CD8-positive, alpha-beta memory T cell (primary cell): ENCODE measurements around the gene EHD1. TPM values are rescaled to one million over a fixed set of nuclear protein-coding genes. Genes with fewer than 3 reads are reported as not detected.

ENCODE experiments used
- CTCF ChIA-PET: fragments of 350-600 bp; sonication (Branson Sonifier 250); formaldehyde crosslinking; loops from one replicate; lab custom pipeline; 2021; ENCODE audit warnings: antibody characterized with exemption; lab: Charles Lee
- POLR2A ChIA-PET: fragments of 350-600 bp; sonication (Branson Sonifier 250); formaldehyde crosslinking; loops from one replicate; lab custom pipeline; 2021; ENCODE audit warnings: antibody characterized with exemption; lab: Charles Lee
- DNase-seq, 5 donors: peaks; one replicate each; pipeline versions ENCODE4 v3.0.0 to v3.0.0-alpha.2; 2020 to 2022; ENCODE audit warnings: mixed read lengths in 1 of 5
- H3K27ac ChIP-seq: one replicate; pipeline ENCODE4 v1.7.0; 2013; ENCODE audit warnings: low read depth, mild to moderate bottlenecking, low read length, moderate library complexity
- H3K27me3 ChIP-seq: 2 replicates; pipeline ENCODE4 v1.7.0; 2013; ENCODE audit warnings: low read length, mild to moderate bottlenecking; ENCODE audit not compliant: insufficient read depth, poor library complexity, severe bottlenecking
- H3K36me3 ChIP-seq: 2 replicates; pipeline ENCODE4 v1.7.0; 2013; ENCODE audit warnings: mild to moderate bottlenecking, low read length, moderate library complexity; ENCODE audit not compliant: insufficient read depth
- H3K4me1 ChIP-seq: 2 replicates; pipeline ENCODE4 v1.7.0; 2013; ENCODE audit warnings: mild to moderate bottlenecking, low read length, moderate library complexity; ENCODE audit not compliant: insufficient read depth
- H3K4me3 ChIP-seq: 2 replicates; pipeline ENCODE4 v1.7.0; 2013; ENCODE audit warnings: mild to moderate bottlenecking, low read length
- H3K9me3 ChIP-seq: 2 replicates; pipeline ENCODE4 v1.7.0; 2013; ENCODE audit warnings: mild to moderate bottlenecking, low read length
- H3K27ac Mint-ChIP-seq, 8 donors: one replicate each; pipeline ENCODE4 v1.8.0; 2020 to 2021; ENCODE audit warnings: mixed read lengths in 8 of 8, mild to moderate bottlenecking in 6 of 8, inconsistent platforms in 3 of 8, moderate library complexity in 3 of 8
- H3K27me3 Mint-ChIP-seq, 2 donors: one replicate each; pipeline ENCODE4 v1.8.0; 2020 to 2021; ENCODE audit warnings: mixed read lengths in 2 of 2, mild to moderate bottlenecking in 1 of 2, moderate library complexity in 1 of 2
- H3K36me3 Mint-ChIP-seq, 3 donors: one replicate each; pipeline ENCODE4 v1.8.0; 2020 to 2021; ENCODE audit warnings: mixed read lengths in 3 of 3, inconsistent platforms in 1 of 3, mild to moderate bottlenecking in 1 of 3
- H3K4me1 Mint-ChIP-seq, 3 donors: one replicate each; pipeline ENCODE4 v1.8.0; 2020 to 2021; ENCODE audit warnings: mixed read lengths in 3 of 3, inconsistent platforms in 1 of 3, mild to moderate bottlenecking in 1 of 3
- H3K4me3 Mint-ChIP-seq, 7 donors: one replicate each; pipeline ENCODE4 v1.8.0; 2020 to 2021; ENCODE audit warnings: mixed read lengths in 7 of 7, mild to moderate bottlenecking in 6 of 7, moderate library complexity in 4 of 7, inconsistent platforms in 2 of 7
- H3K9me3 Mint-ChIP-seq, 5 donors: one replicate each; pipeline ENCODE4 v1.8.0; 2020 to 2022; ENCODE audit warnings: mixed read lengths in 5 of 5, mild to moderate bottlenecking in 3 of 5, moderate library complexity in 2 of 5, inconsistent platforms in 1 of 5
- polyA plus RNA-seq: library from polyadenylated mRNA; unstranded; fragments of 300-500 nt; fragmentation: Illumina TruSeq; gene quantifications from one replicate; pipeline ENCODE4 v1.2.3, GENCODE V29; 2021
- total RNA-seq, 2 experiments: library from RNA; stranded (reverse); gene quantifications; one replicate each; pipeline ENCODE4 v1.2.3, GENCODE V29; 2021

The EHD1 gene
- total and polyA plus RNA-seq, 3 experiments from 2014 or later = 102 to 258 (median 110) TPM

GRCh38 chr11:64908766-64909165, 30.3 kb upstream of the EHD1 start:
- no peaks in the 10 kb centered on the region for H3K4me1 Mint-ChIP-seq
- Histone ChIP-seq H3K4me1 (no peaks in the 10 kb centered on the region), H3K36me3 (peaks cover 27% of the 10 kb centered on the region), H3K27me3 (no peaks in the 10 kb centered on the region), H3K27ac (no peak overlapping the region), H3K4me3 (no peak overlapping the region), H3K9me3 (no peaks in the 10 kb centered on the region)
- CTCF ChIA-PET = no interaction called here
- peaks cover 0 to 87% (median 9%) of the 10 kb centered on the region in 3 donors for H3K36me3 Mint-ChIP-seq
- no peaks in the 10 kb centered on the region for H3K9me3 Mint-ChIP-seq
- H3K4me3 Mint-ChIP-seq = no peak overlapping the region
- H3K27me3 Mint-ChIP-seq = no peaks in the 10 kb centered on the region
- H3K27ac Mint-ChIP-seq = peak overlapping the region in 1 of 8 donors; percentile 18
- POLR2A ChIA-PET = no interaction called here
- DNase-seq = no peak

- ChIA-PET CTCF (interaction anchor here (1.4 kb wide), 1 partner anchor 12 kb away, joined by 3 read pairs; no protein-coding TSS in a partner anchor), POLR2A (interaction anchor here (0.5 kb wide), 1 partner anchor 9 kb away, joined by 4 read pairs; no protein-coding TSS in a partner anchor)
- Histone ChIP-seq H3K4me3 (no peak overlapping the region), H3K27me3 (no peaks in the 10 kb centered on the region), H3K27ac (no peak overlapping the region), H3K9me3 (no peaks in the 10 kb centered on the region), H3K36me3 (peaks cover 14% of the 10 kb centered on the region), H3K4me1 (no peaks in the 10 kb centered on the region)
- Mint-ChIP-seq H3K9me3 (no peaks in the 10 kb centered on the region), H3K27ac (no peak overlapping the region), H3K36me3 (peaks cover 0 to 77% (median 9%) of the 10 kb centered on the region in 3 donors), H3K4me3 (no peak overlapping the region), H3K4me1 (peaks cover 0 to 5% (median 4%) of the 10 kb centered on the region in 3 donors), H3K27me3 (no peaks in the 10 kb centered on the region)
- no peak for DNase-seq
These were observed 27.9 kb upstream of the EHD1 start for GRCh38 chr11:64906314-64906635.

GRCh38 chr11:64905516-64906313, 27.3 kb upstream of the EHD1 start:
- H3K36me3 Mint-ChIP-seq = peaks cover 0 to 77% (median 9%) of the 10 kb centered on the region in 3 donors
- Histone ChIP-seq H3K27ac (no peak overlapping the region), H3K27me3 (no peaks in the 10 kb centered on the region), H3K4me1 (peaks cover 1% of the 10 kb centered on the region), H3K36me3 (peaks cover 9% of the 10 kb centered on the region), H3K4me3 (no peak overlapping the region), H3K9me3 (no peaks in the 10 kb centered on the region)
- no peak overlapping the region for H3K27ac Mint-ChIP-seq
- H3K9me3 Mint-ChIP-seq = no peaks in the 10 kb centered on the region
- no peaks in the 10 kb centered on the region for H3K27me3 Mint-ChIP-seq
- ChIA-PET POLR2A (interaction anchor here (0.5 kb wide), 1 partner anchor 9 kb away, joined by 4 read pairs; no protein-coding TSS in a partner anchor), CTCF (interaction anchor here (1.4 kb wide), 1 partner anchor 12 kb away, joined by 3 read pairs; no protein-coding TSS in a partner anchor)
- peaks cover 0 to 6% (median 4%) of the 10 kb centered on the region in 3 donors for H3K4me1 Mint-ChIP-seq
- DNase-seq = no peak
- H3K4me3 Mint-ChIP-seq = no peak overlapping the region

GRCh38 chr11:64903291-64903833, 24.9 kb upstream of the EHD1 start:
- Mint-ChIP-seq H3K9me3 (no peaks in the 10 kb centered on the region), H3K27me3 (no peaks in the 10 kb centered on the region), H3K4me3 (no peak overlapping the region), H3K4me1 (peaks cover 6 to 12% (median 9%) of the 10 kb centered on the region in 3 donors), H3K27ac (no peak overlapping the region), H3K36me3 (peaks cover 0 to 75% (median 11%) of the 10 kb centered on the region in 3 donors)
- Histone ChIP-seq H3K4me1 (peaks cover 14% of the 10 kb centered on the region), H3K27ac (no peak overlapping the region), H3K27me3 (no peaks in the 10 kb centered on the region), H3K4me3 (no peak overlapping the region), H3K36me3 (peaks cover 9% of the 10 kb centered on the region), H3K9me3 (no peaks in the 10 kb centered on the region)
- DNase-seq = no peak
- ChIA-PET CTCF (no interaction called here), POLR2A (no interaction called here)

DNA sequence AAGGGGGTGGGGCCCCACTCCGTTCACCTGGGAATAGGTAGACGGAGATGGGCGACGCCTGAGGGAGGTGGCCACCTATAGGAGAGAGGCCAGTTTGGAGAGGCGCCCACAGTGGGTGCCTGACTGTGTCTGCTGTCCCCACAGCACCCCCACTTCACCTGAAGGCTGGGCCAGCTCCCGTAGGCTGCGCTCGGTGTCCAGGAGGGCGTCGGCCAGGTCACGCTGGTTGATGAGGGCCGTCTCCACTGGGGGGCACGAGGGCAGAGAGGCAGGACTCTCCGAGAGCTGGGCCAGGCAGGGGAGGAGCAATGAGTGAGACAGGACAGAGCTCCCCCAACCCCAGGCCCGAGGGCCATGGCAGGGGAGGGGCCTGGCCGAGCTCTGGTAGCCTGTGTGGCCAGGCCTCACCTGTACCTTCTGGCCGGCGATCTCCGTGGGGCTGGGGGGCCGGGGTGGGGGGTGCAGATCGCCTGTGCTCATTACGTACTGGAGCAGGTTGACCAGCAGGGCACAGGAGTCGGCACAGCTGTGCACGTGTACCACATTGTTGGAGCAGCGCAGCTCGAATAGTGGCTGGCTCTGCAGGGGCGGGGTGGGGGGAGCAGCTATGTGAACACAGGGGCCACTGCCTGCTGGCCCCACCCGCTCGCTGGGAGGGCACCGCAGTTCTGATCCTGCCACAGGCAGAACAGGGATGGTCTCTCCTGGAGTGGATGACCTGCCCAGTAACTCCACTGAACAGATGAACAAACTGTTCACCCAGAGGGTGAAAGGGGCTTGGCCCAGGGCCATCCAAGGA, 23.9 kb upstream of the EHD1 start:
- Histone ChIP-seq H3K36me3 (peaks cover 20% of the 10 kb centered on the region), H3K4me1 (peaks cover 14% of the 10 kb centered on the region), H3K9me3 (no peaks in the 10 kb centered on the region), H3K27me3 (no peaks in the 10 kb centered on the region), H3K4me3 (no peak overlapping the region), H3K27ac (no peak overlapping the region)
- POLR2A ChIA-PET = no interaction called here
- Mint-ChIP-seq H3K4me1 (peaks cover 6 to 12% (median 9%) of the 10 kb centered on the region in 3 donors), H3K4me3 (no peak overlapping the region), H3K36me3 (peaks cover 0 to 75% (median 6%) of the 10 kb centered on the region in 3 donors), H3K9me3 (no peaks in the 10 kb centered on the region), H3K27ac (peak overlapping the region in 4 of 8 donors; percentile 17 to 74 (median 58)), H3K27me3 (no peaks in the 10 kb centered on the region)
- no peak for DNase-seq
- CTCF ChIA-PET = interaction anchor here (1.6 kb wide), 1 partner anchor 58 kb away, joined by 3 read pairs; the partner anchor contains the start of gene CDC42BPG

GRCh38 chr11:64900774-64901173, 22.4 kb upstream of the EHD1 start:
- Histone ChIP-seq H3K27me3 (no peaks in the 10 kb centered on the region), H3K4me1 (peaks cover 14% of the 10 kb centered on the region), H3K36me3 (peaks cover 20% of the 10 kb centered on the region), H3K9me3 (no peaks in the 10 kb centered on the region), H3K27ac (no peak overlapping the region), H3K4me3 (no peak overlapping the region)
- H3K9me3 Mint-ChIP-seq = no peaks in the 10 kb centered on the region
- ChIA-PET POLR2A (interaction anchor here (0.6 kb wide), 1 partner anchor 26 kb away, joined by 3 read pairs; no protein-coding TSS in a partner anchor), CTCF (interaction anchor here (29.6 kb wide), 1 partner anchor 46 kb away, joined by 1256 read pairs; the partner anchor contains the start of gene CDC42BPG)
- H3K4me1 Mint-ChIP-seq = peaks cover 6 to 12% (median 9%) of the 10 kb centered on the region in 3 donors
- H3K27me3 Mint-ChIP-seq = no peaks in the 10 kb centered on the region
- H3K27ac Mint-ChIP-seq = peak overlapping the region in 4 of 8 donors; percentile 21 to 72 (median 29)
- H3K36me3 Mint-ChIP-seq = peaks cover 0 to 77% (median 6%) of the 10 kb centered on the region in 3 donors
- no peak overlapping the region for H3K4me3 Mint-ChIP-seq
- no peak for DNase-seq

- Histone ChIP-seq H3K36me3 (peaks cover 15% of the 10 kb centered on the region), H3K27me3 (no peaks in the 10 kb centered on the region), H3K9me3 (no peaks in the 10 kb centered on the region), H3K27ac (no peak overlapping the region), H3K4me1 (peaks cover 14% of the 10 kb centered on the region), H3K4me3 (no peak overlapping the region)
- H3K4me1 Mint-ChIP-seq = peaks cover 6 to 12% (median 9%) of the 10 kb centered on the region in 3 donors
- H3K27me3 Mint-ChIP-seq = no peaks in the 10 kb centered on the region
- H3K36me3 Mint-ChIP-seq = peaks cover 0 to 76% (median 4%) of the 10 kb centered on the region in 3 donors
- H3K9me3 Mint-ChIP-seq = no peaks in the 10 kb centered on the region
- peak overlapping the region in 5 of 7 donors; percentile 3 to 58 (median 10) for H3K4me3 Mint-ChIP-seq
- ChIA-PET POLR2A (interaction anchor here (0.6 to 1.1 kb wide), 3 partner anchors 15 to 83 kb away, joined by 3 to 8 read pairs (median 3); no protein-coding TSS in a partner anchor), CTCF (interaction anchor here (29.6 kb wide), 1 partner anchor 45 kb away, joined by 1256 read pairs; the partner anchor contains the start of gene CDC42BPG)
- DNase-seq = peak; percentile 42 to 85 (median 58)
- H3K27ac Mint-ChIP-seq = peak overlapping the region; percentile 25 to 98 (median 84)
These were observed 21.9 kb upstream of the EHD1 start for GRCh38 chr11:64900263-64900678.
